ENCODE data around the gene PCYT1A. TPM values are rescaled to one million over a fixed set of nuclear protein-coding genes. Genes with fewer than 3 reads are reported as not detected.

PCYT1A gene
- total and polyA plus RNA-seq, 2 donors (not counting 3 experiments of a cell fraction or from before 2014, with no cell fraction given): 50.3 to 65.5 TPM

DNA sequence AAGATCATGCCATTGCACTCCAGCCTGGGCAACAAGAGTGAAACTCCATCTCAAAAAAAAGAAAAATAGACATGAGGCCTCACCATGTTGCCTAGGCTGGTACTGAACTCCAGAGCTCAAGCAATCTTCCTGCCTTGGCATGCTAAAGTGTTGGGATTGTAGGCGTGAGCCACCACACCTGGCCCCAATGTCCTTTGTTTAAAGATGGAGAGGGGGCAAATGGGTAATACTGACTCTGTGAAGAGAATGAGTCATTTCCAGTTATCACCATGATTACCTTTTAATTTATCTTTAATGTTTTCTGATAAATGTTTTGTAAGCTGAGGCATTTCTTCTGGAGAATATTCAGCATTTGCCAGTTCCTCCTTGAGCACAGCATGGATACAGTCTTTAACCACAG lies 28.3 kb upstream of the PCYT1A start:
- POLR2A ChIA-PET: no interaction called here
- Histone ChIP-seq H3K4me2 (ENCODE audit: insufficient read depth, low read length) (no peak overlapping the region), H3K4me1 (ENCODE audit: control insufficient read depth, extremely low read depth, insufficient read depth, low read length) (peaks cover 5% of the 10 kb centered on the region), H3K4me3 (replicated peaks in 1 of 3; ENCODE audit: insufficient read depth in 1 of 3, low read depth in 1 of 3, low read length in 3 of 3) (no peak overlapping the region), H3K9me1 (replicated peaks; ENCODE audit: control insufficient read depth, extremely low read depth, insufficient read depth, low read length) (no peaks in the 10 kb centered on the region), H3K27ac (ENCODE audit: insufficient read depth, low read depth, low read length) (no peak overlapping the region), H3K36me3 (ENCODE audit: control insufficient read depth in 2 of 2, extremely low read depth in 1 of 2, insufficient read depth in 2 of 2, low read length in 2 of 2) (no peaks in the 10 kb centered on the region), H3K27me3 (ENCODE audit: control insufficient read depth in 2 of 2, insufficient read depth in 2 of 2, low read length in 2 of 2) (no peaks in the 10 kb centered on the region), H2AFZ (ENCODE audit: low read depth, low read length) (no peak overlapping the region), H4K20me1 (replicated peaks; ENCODE audit: control insufficient read depth, extremely low read depth, insufficient read depth, low read length) (no peaks in the 10 kb centered on the region), H3K79me2 (ENCODE audit: control insufficient read depth, insufficient read depth, low read length) (no peaks in the 10 kb centered on the region), H3K9ac (replicated peaks; ENCODE audit: extremely low read depth, insufficient read depth, low read length) (no peak overlapping the region), H3K9me3 (replicated peaks; ENCODE audit: control insufficient read depth, insufficient read depth, low read length) (no peaks in the 10 kb centered on the region)
- intact Hi-C loops (cut with micrococcal nuclease) (no loop called here), dilution Hi-C loops (cut with MboI; ENCODE audit: extremely low pct_ligation_motif_present, low sequenced_read_pairs) (no loop called here)
- TF ChIP-seq JUN (IDR thresholded peaks at IDR 0.05; ENCODE audit: borderline replicate concordance, insufficient read depth, insufficient read length, low read depth) (no peak), POLR2AphosphoS5 (IDR thresholded peaks at IDR 0.05; ENCODE audit: insufficient read depth, low read depth, low read length) (no peak), GATA2 (IDR thresholded peaks at IDR 0.05; ENCODE audit: insufficient read depth, insufficient read length, low read depth, low read length) (no peak), FOS (IDR thresholded peaks at IDR 0.05; ENCODE audit: borderline replicate concordance, insufficient read depth, low read length) (no peak), MYC (IDR thresholded peaks at IDR 0.05; ENCODE audit: low read depth, low read length) (no peak), EZH2 (IDR thresholded peaks at IDR 0.05; ENCODE audit: borderline replicate concordance, low read depth, low read length, severe bottlenecking) (no peak)
- TF ChIP-seq, protein P1, sequence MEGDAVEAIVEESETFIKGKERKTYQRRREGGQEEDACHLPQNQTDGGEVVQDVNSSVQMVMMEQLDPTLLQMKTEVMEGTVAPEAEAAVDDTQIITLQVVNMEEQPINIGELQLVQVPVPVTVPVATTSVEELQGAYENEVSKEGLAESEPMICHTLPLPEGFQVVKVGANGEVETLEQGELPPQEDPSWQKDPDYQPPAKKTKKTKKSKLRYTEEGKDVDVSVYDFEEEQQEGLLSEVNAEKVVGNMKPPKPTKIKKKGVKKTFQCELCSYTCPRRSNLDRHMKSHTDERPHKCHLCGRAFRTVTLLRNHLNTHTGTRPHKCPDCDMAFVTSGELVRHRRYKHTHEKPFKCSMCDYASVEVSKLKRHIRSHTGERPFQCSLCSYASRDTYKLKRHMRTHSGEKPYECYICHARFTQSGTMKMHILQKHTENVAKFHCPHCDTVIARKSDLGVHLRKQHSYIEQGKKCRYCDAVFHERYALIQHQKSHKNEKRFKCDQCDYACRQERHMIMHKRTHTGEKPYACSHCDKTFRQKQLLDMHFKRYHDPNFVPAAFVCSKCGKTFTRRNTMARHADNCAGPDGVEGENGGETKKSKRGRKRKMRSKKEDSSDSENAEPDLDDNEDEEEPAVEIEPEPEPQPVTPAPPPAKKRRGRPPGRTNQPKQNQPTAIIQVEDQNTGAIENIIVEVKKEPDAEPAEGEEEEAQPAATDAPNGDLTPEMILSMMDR (IDR thresholded peaks at IDR 0.05; ENCODE audit: extremely low read depth in 1 of 2, insufficient read depth in 1 of 2, low read depth in 1 of 2, low read length in 2 of 2): no peak
- CTCF ChIA-PET: no interaction called here
- FAIRE-seq (no peak), DNase-seq (ENCODE audit: low read depth, low spot score) (no peak)
- BruUV-seq (replicated peaks): no TSS peak
